DMS 273 treated with DMSO at 0.1 percent for 48 hours (cell line): ENCODE data around the gene ARHGAP33.
"Not testable (repeated sequence)": the region's sequence is repeated elsewhere in the genome, so short reads cannot be mapped to it uniquely, and the experiment has no call there.

Experiments
- DNase-seq: peaks from one replicate; lab custom pipeline; 2025; lab: John Stamatoyannopoulos, UW

Gene ARHGAP33

DNA sequence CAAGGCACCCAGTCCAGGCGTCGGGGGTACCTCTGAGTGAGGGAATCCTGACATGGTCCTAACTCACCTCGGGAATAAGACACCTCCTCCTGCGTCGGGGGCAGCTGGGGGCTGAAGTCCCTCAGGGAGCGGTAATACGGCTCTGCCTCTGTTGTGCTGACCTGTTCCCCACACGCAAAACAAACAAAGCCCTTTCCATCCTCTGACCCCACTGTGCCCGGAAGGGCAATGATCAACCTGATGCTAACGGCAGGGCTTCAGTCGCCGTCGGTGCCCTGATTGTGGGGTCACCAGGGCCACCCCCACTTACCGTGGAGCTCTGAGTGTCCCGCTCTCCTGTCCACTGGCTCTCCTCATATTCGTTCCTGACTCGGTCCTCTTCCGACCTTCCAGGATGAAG lies 55.6 kb downstream of the ARHGAP33 start:
- no peak for DNase-seq

DNA sequence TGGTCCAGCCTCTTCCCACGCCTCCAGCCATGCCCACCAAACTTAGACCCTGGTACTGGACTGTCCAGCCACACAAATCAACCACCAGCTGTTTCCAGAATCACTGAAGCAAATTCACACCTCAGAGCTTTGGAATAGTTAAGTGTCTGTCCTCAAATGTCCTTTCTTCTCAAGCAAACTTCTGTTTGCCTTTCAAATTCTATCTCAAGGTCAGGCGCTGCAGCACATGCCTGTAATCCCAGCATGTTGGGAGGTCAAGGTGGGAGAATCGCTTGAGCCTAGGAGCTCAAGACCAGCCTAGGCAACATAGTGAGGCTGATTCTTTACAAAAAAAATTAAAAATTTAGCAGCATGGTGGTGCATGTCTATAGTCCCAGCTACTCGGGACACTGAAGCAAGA lies 56.7 kb downstream of the ARHGAP33 start:
- DNase-seq = no peak

DNA sequence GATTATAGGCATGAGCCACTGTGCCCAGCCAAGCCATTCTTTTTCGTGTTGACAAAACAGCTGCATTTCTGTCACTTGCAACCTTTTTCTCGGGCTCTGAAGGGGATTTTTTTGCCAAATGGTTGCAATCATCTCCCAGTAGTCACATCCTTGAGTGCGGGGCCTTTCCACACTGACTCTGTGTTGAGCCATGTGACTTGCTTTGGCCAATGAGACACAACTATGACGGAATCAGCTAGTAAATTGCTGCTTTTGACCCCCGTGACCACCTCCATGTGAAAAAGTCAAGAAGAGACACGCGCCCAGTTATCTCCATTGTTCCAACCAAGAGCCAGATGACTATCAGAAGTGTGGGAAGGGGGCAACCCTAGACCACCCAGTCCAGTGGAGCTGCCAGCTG lies 58.6 kb downstream of the ARHGAP33 start:
- DNase-seq = no peak

DNA sequence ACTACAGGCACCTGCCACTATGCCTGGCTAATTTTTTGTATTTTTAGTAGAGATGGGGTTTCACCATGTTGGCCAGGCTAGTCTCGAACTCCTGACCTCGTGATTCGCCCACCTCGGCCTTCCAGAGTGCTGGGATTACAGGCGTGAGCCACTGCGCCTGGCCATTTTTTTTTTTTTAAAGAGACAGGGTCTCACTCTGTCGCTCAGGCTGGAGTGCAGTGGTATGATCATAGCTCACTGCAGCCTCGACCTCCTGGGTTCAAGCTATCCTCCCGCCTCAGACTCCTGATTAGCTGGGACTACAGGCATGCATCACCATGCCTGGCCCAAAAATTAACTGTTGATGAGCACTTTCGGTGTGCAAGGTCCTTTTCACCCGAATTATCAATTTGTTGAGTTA lies 60.7 kb downstream of the ARHGAP33 start:
- DNase-seq = not testable (repeated sequence)
